Upper lobe of left lung (tissue), 4 donors: ENCODE data around the gene TFB1M.
A peak's percentile ranks its signal among the peaks of the same experiment; 100 is the strongest.

Experiments
- CTCF ChIP-seq, 6 experiments: fragments of 450-650 bp in 4 of 6; fragments of 200-600 bp in 2 of 6; sonication (generic) in 2 of 6; IDR thresholded peaks; one replicate each; pipeline ENCODE4 v1.5.1; 2016 to 2019; ENCODE audit warnings: antibody characterized with exemption in 6 of 6
- POLR2A ChIP-seq, 4 donors: fragments of 450-650 bp; IDR thresholded peaks; one replicate each; pipeline ENCODE4 v1.5.1; 2016 to 2017; ENCODE audit warnings: antibody characterized with exemption in 4 of 4, mild to moderate bottlenecking in 2 of 4

- TF ChIP-seq CTCF (IDR thresholded peaks at IDR 0.05) (peak in 1 of 6 experiments; percentile 16), POLR2A (IDR thresholded peaks at IDR 0.05) (peak in 3 of 4 donors; percentile 40 to 89 (median 75))
Observed at GRCh38 chr6:155314092-155314772, at the start of gene TFB1M.
